HCT116 (cell line): Measurements from ENCODE around the gene SMCR8. TPM values are rescaled to one million over a fixed set of nuclear protein-coding genes. Genes with fewer than 3 reads are reported as not detected.

Source experiments
- ATAC-seq: fragments of 200-7000 bp; cut with Tn5 transposase; 2 replicates; pipeline ENCODE4 v1.9.1; 2020; ENCODE audit warnings: mild to moderate bottlenecking, moderate library complexity
- BruUV-seq: library from RNA; stranded (reverse); fragments of 400-500 nt; replicated peaks from 2 replicates; lab custom pipeline; 2021; lab: Mats Ljungman, UMichigan
- CTCF ChIA-PET: fragments of 300-600 bp; sonication (Branson Sonifier 250); formaldehyde crosslinking; loops from one replicate; lab custom pipeline; 2021; ENCODE audit warnings: antibody characterized with exemption; lab: Charles Lee
- POLR2A ChIA-PET: fragments of 300-600, 350-600 bp; sonication (Branson Sonifier 250); formaldehyde crosslinking; loops from one replicate; lab custom pipeline; 2021; ENCODE audit warnings: antibody characterized with exemption; lab: Charles Lee
- RAD21 ChIA-PET, 2 experiments: fragments of 300-600 bp; sonication (Branson Sonifier 250); formaldehyde crosslinking; loops; one replicate each; lab custom pipeline; 2023; ENCODE audit warnings: low total read pairs in 2 of 2; ENCODE audit not compliant: uncharacterized antibody in 2 of 2, unreplicated experiment in 2 of 2, low non-redundant PET in 1 of 2; lab: Charles Lee
- DNase-seq: peaks from one replicate; pipeline ENCODE4 v3.0.0-alpha.2; 2010; ENCODE audit warnings: low read depth, low spot score
- H2AFZ ChIP-seq: fragments of 200-600 bp; shearing (Covaris generic), sonication (generic); 2 replicates; pipeline ENCODE4 v1.6.1; 2017; ENCODE audit warnings: low read depth, mixed run types, mixed read lengths, antibody characterized with exemption, low read length; ENCODE audit not compliant: poor library complexity, severe bottlenecking
- H3K27ac ChIP-seq: 2 replicates; pipeline ENCODE4 v1.5.1; 2012; ENCODE audit warnings: low read depth, low read length
- H3K27me3 ChIP-seq: fragments of 200-600 bp; sonication (generic); 2 replicates; pipeline ENCODE4 v1.6.1; 2016; ENCODE audit warnings: mixed run types, low read length, mixed read lengths; ENCODE audit not compliant: insufficient read depth
- H3K36me3 ChIP-seq, 2 experiments: fragments of 200-500 bp in 1 of 2; fragments of 200-600 bp in 1 of 2; sonication (Bioruptor generic) in 1 of 2; sonication (generic) in 1 of 2; 2 replicates each; pipeline versions ENCODE4 v1.5.1 to v1.6.1; 2014 to 2016; ENCODE audit warnings: low read length in 2 of 2, inconsistent platforms in 1 of 2, mixed read lengths in 1 of 2, mixed run types in 1 of 2; ENCODE audit not compliant: insufficient read depth in 2 of 2, control insufficient read depth in 1 of 2
- H3K4me1 ChIP-seq, 2 experiments: fragments of 200-600 bp in 1 of 2; sonication (generic) in 1 of 2; 2 replicates each; pipeline versions ENCODE4 v1.5.1 to v1.6.1; 2012 to 2017; ENCODE audit warnings: low read length in 2 of 2, inconsistent platforms in 1 of 2, mild to moderate bottlenecking in 1 of 2, mixed read lengths in 1 of 2, mixed run types in 1 of 2, moderate library complexity in 1 of 2; ENCODE audit not compliant: insufficient read depth in 2 of 2, control insufficient read depth in 1 of 2
- H3K4me2 ChIP-seq: fragments of 200-600 bp; sonication (generic); 2 replicates; pipeline ENCODE4 v1.6.1; 2017; ENCODE audit warnings: mixed run types, low read length, mixed read lengths
- H3K4me3 ChIP-seq, 2 experiments: fragments of 200-600 bp in 1 of 2; sonication (generic) in 1 of 2; replicated peaks in 1 of 2; 2 replicates each; pipeline ENCODE4 v1.5.1; 2011 to 2016; ENCODE audit warnings: low read length in 2 of 2, control low read depth in 1 of 2, low read depth in 1 of 2, mild to moderate bottlenecking in 1 of 2, mixed read lengths in 1 of 2, mixed run types in 1 of 2
- H3K79me2 ChIP-seq: fragments of 200-600 bp; sonication (generic); 2 replicates; pipeline ENCODE4 v1.6.1; 2017; ENCODE audit warnings: mild to moderate bottlenecking, mixed run types, low read length, moderate library complexity, mixed read lengths; ENCODE audit not compliant: insufficient read depth
- H3K9ac ChIP-seq: fragments of 200-600 bp; sonication (generic); 2 replicates; pipeline ENCODE4 v1.6.1; 2016; ENCODE audit warnings: low read length, mixed read lengths
- H3K9me2 ChIP-seq: fragments of 200-600 bp; sonication (generic), shearing (Covaris generic); 2 replicates; pipeline ENCODE4 v1.6.1; 2017; ENCODE audit warnings: mixed run types, mild to moderate bottlenecking, moderate library complexity; ENCODE audit not compliant: insufficient read depth
- H3K9me3 ChIP-seq, 2 experiments: fragments of 200-500 bp in 1 of 2; fragments of 200-600 bp in 1 of 2; sonication (Bioruptor generic) in 1 of 2; sonication (generic) in 1 of 2; 2 replicates each; pipeline ENCODE4 v1.6.1; 2014 to 2017; ENCODE audit warnings: low read length in 2 of 2, mixed read lengths in 2 of 2, inconsistent platforms in 1 of 2, low read depth in 1 of 2, mild to moderate bottlenecking in 1 of 2, mixed run types in 1 of 2, moderate library complexity in 1 of 2; ENCODE audit not compliant: control insufficient read depth in 1 of 2, insufficient read depth in 1 of 2
- H4K20me1 ChIP-seq: fragments of 200-600 bp; sonication (generic), shearing (Covaris generic); 2 replicates; pipeline ENCODE4 v1.6.1; 2017; ENCODE audit warnings: mixed run types, mild to moderate bottlenecking, moderate library complexity; ENCODE audit not compliant: insufficient read depth
- CEBPB ChIP-seq: IDR thresholded peaks from 2 replicates; pipeline ENCODE4 v1.6.1; 2012; ENCODE audit warnings: low read depth
- EGR1 ChIP-seq: IDR thresholded peaks from 2 replicates; pipeline ENCODE4 v1.6.1; 2012; ENCODE audit warnings: low read depth
- MAX ChIP-seq: IDR thresholded peaks from 2 replicates; pipeline ENCODE4 v1.6.1; 2012
- SP1 ChIP-seq: IDR thresholded peaks from 2 replicates; pipeline ENCODE4 v1.6.1; 2012; ENCODE audit warnings: low read depth
- ZNF274 ChIP-seq: fragments of 200-500 bp; sonication (Bioruptor generic); IDR thresholded peaks from 2 replicates; pipeline ENCODE4 v1.6.1; 2014; ENCODE audit warnings: mild to moderate bottlenecking, low read depth, low read length, inconsistent platforms
- intact Hi-C: fragments of 100-400 bp; cut with micrococcal nuclease; formaldehyde crosslinking; loops from 2 replicates; pipeline ENCODE4 v1.10.0; 2022
- total RNA-seq: library from RNA; stranded (reverse); gene quantifications from one replicate; pipeline ENCODE4 v1.2.1, GENCODE V29; 2021; ENCODE audit not compliant: unreplicated experiment

SMCR8 gene
- total RNA-seq, 1 experiment from 2014 or later: 12.7 TPM

- Histone ChIP-seq H3K9me2 (no peaks in the 10 kb centered on the region), H3K79me2 (no peaks in the 10 kb centered on the region), H3K9me3 (no peaks in the 10 kb centered on the region), H2AFZ (no peak overlapping the region), H3K4me2 (no peak overlapping the region), H3K4me1 (no peaks in the 10 kb centered on the region), H3K9ac (no peak overlapping the region), H3K4me3 (no peak overlapping the region), H3K27ac (no peak overlapping the region), H3K27me3 (no peaks in the 10 kb centered on the region), H4K20me1 (no peaks in the 10 kb centered on the region), H3K36me3 (peaks cover 39 to 49% of the 10 kb centered on the region in 2 experiments)
- ChIA-PET POLR2A (no interaction called here), RAD21 (no interaction called here), CTCF (no interaction called here)
- intact Hi-C loops: no loop called here
- no peak for TF ChIP-seq EGR1
- TF ChIP-seq SP1: no peak
- TF ChIP-seq MAX: no peak
- no peak for TF ChIP-seq CEBPB
- DNase-seq (no peak), ATAC-seq (no peak)
- no TSS peak for BruUV-seq
Observed at GRCh38 chr17:18277076-18277475, 38.0 kb upstream of the SMCR8 start.

- POLR2A ChIA-PET: no interaction called here
Observed at GRCh38 chr17:18278867-18279266, 36.2 kb upstream of the SMCR8 start.

More at GRCh38 chr17:18278867-18279266, 36.2 kb upstream of the SMCR8 start:
- Histone ChIP-seq H3K36me3 (peaks cover 49 to 63% of the 10 kb centered on the region in 2 experiments), H3K9me3 (no peaks in the 10 kb centered on the region), H2AFZ (no peak overlapping the region), H3K4me3 (no peak overlapping the region), H3K9ac (no peak overlapping the region), H3K27ac (no peak overlapping the region), H3K79me2 (no peaks in the 10 kb centered on the region; the same call in 1 of the 2 replicates), H4K20me1 (peaks cover 3% of the 10 kb centered on the region; the same call in 1 of the 2 replicates), H3K9me2 (no peaks in the 10 kb centered on the region), H3K4me2 (no peak overlapping the region), H3K27me3 (no peaks in the 10 kb centered on the region), H3K4me1 (no peaks in the 10 kb centered on the region)
- no peak for TF ChIP-seq ZNF274
- ATAC-seq (no peak), DNase-seq (no peak)
- CTCF ChIA-PET: no interaction called here
- RAD21 ChIA-PET: no interaction called here
- intact Hi-C loops: no loop called here
- BruUV-seq: no TSS peak
